ENCODE results near the gene VIT. TPM values are rescaled to one million over a fixed set of nuclear protein-coding genes. Genes with fewer than 3 reads are reported as not detected.

The VIT gene
- total RNA-seq, 1 donor from 2014 or later: not detected

- CTCF ChIA-PET: no interaction called here
- H3K27me3 Mint-ChIP-seq: no peaks in the 10 kb centered on the region
- H3K27ac Mint-ChIP-seq: no peak overlapping the region
- DNase-seq (no peak), ATAC-seq (ENCODE audit: low read depth) (no peak)
- peaks cover 71% of the 10 kb centered on the region for H3K36me3 Mint-ChIP-seq (ENCODE audit: low read depth)
- no peaks in the 10 kb centered on the region for H3K9me3 Mint-ChIP-seq
- intact Hi-C loops (cut with micrococcal nuclease): no loop called here
- no peaks in the 10 kb centered on the region for H3K4me1 Mint-ChIP-seq
- no peak overlapping the region for H3K4me3 Mint-ChIP-seq
- TF ChIP-seq CTCF (IDR thresholded peaks at IDR 0.05): no peak
- POLR2A ChIA-PET: no interaction called here
Measured at GRCh38 chr2:36855429-36855828, 158.9 kb downstream of the VIT start.

- no peak overlapping the region for H3K4me3 Mint-ChIP-seq
- intact Hi-C loops (cut with micrococcal nuclease): no loop called here
- peaks cover 73% of the 10 kb centered on the region for H3K36me3 Mint-ChIP-seq (ENCODE audit: low read depth)
- H3K27ac Mint-ChIP-seq: no peak overlapping the region
- ChIA-PET POLR2A (no interaction called here), CTCF (no interaction called here)
- DNase-seq (no peak), ATAC-seq (ENCODE audit: low read depth) (no peak)
- H3K27me3 Mint-ChIP-seq: no peaks in the 10 kb centered on the region
- no peak for TF ChIP-seq CTCF (IDR thresholded peaks at IDR 0.05)
- H3K4me1 Mint-ChIP-seq: no peaks in the 10 kb centered on the region
- H3K9me3 Mint-ChIP-seq: peaks cover 4% of the 10 kb centered on the region
Measured at GRCh38 chr2:36857713-36858112, 161.2 kb downstream of the VIT start.

- Mint-ChIP-seq H3K9me3 (peaks cover 8% of the 10 kb centered on the region), H3K4me3 (no peak overlapping the region), H3K36me3 (ENCODE audit: low read depth) (peaks cover 76% of the 10 kb centered on the region), H3K27ac (peak overlapping the region; percentile 9), H3K4me1 (no peaks in the 10 kb centered on the region), H3K27me3 (no peaks in the 10 kb centered on the region)
- no peak for TF ChIP-seq CTCF (IDR thresholded peaks at IDR 0.05)
- ATAC-seq (ENCODE audit: low read depth) (no peak), DNase-seq (no peak)
- intact Hi-C loops (cut with micrococcal nuclease): no loop called here
- ChIA-PET CTCF (no interaction called here), POLR2A (no interaction called here)
Measured at GRCh38 chr2:36858551-36859365, 162.3 kb downstream of the VIT start.

- Mint-ChIP-seq H3K36me3 (ENCODE audit: low read depth) (peaks cover 77% of the 10 kb centered on the region), H3K27ac (no peak overlapping the region), H3K4me1 (no peaks in the 10 kb centered on the region), H3K27me3 (no peaks in the 10 kb centered on the region), H3K9me3 (peaks cover 9% of the 10 kb centered on the region), H3K4me3 (no peak overlapping the region)
- CTCF ChIA-PET: no interaction called here
- no peak for TF ChIP-seq CTCF (IDR thresholded peaks at IDR 0.05)
- DNase-seq (no peak), ATAC-seq (ENCODE audit: low read depth) (no peak)
- intact Hi-C loops (cut with micrococcal nuclease): no loop called here
- POLR2A ChIA-PET: no interaction called here
Measured at GRCh38 chr2:36859366-36859792, 162.9 kb downstream of the VIT start.

- H3K36me3 Mint-ChIP-seq (ENCODE audit: low read depth): peaks cover 85% of the 10 kb centered on the region
- ChIA-PET CTCF (no interaction called here), POLR2A (no interaction called here)
- no peak overlapping the region for H3K4me3 Mint-ChIP-seq
- DNase-seq (no peak), ATAC-seq (ENCODE audit: low read depth) (no peak)
- no peak overlapping the region for H3K27ac Mint-ChIP-seq
- TF ChIP-seq CTCF (IDR thresholded peaks at IDR 0.05): no peak
- H3K4me1 Mint-ChIP-seq: no peaks in the 10 kb centered on the region
- H3K27me3 Mint-ChIP-seq: no peaks in the 10 kb centered on the region
- intact Hi-C loops (cut with micrococcal nuclease): no loop called here
- H3K9me3 Mint-ChIP-seq: peaks cover 9% of the 10 kb centered on the region
Measured at GRCh38 chr2:36861896-36862295, 165.4 kb downstream of the VIT start.

Other genes with a start within 250 kb of the VIT start
- gene FEZ2, start 98.5 kb upstream of the VIT start, total RNA-seq: 24.8 and 30.3 TPM in 2 replicates